RWPE1 (cell line): ENCODE data around the gene ERC2.
A peak's percentile ranks its signal among the peaks of the same experiment; 100 is the strongest.

ENCODE experiments used
- CTCF ChIA-PET: fragments of 350-600 bp; sonication (Branson Sonifier 250); formaldehyde crosslinking; extraction: SDS; loops from one replicate; lab custom pipeline; 2021; lab: Yijun Ruan, JAX
- POLR2A ChIA-PET: fragments of 400-600 bp; formaldehyde crosslinking; extraction: SDS; loops from one replicate; lab custom pipeline; 2020; ENCODE audit warnings: antibody characterized with exemption; ENCODE audit not compliant: low non-redundant PET; lab: Yijun Ruan, JAX
- DNase-seq: peaks from one replicate; pipeline ENCODE4 v3.0.0; 2012; ENCODE audit warnings: low spot score
- H3K27ac ChIP-seq: fragments of 450-650 bp; 2 replicates; pipeline ENCODE4 v1.5.1; 2017
- CTCF ChIP-seq: fragments of 450-650 bp; conservative IDR thresholded peaks from 2 replicates; pipeline ENCODE4 v1.5.1; 2017; ENCODE audit warnings: low read depth, mild to moderate bottlenecking

Gene ERC2

GRCh38 chr3:55893045-55893664 lies 575.1 kb downstream of the ERC2 start:
- ChIA-PET CTCF (interaction anchor here (0.6 kb wide), 1 partner anchor 21 kb away, joined by 3 read pairs; no protein-coding TSS in a partner anchor), POLR2A (no interaction called here)
- no peak for DNase-seq
- H3K27ac ChIP-seq: no peak overlapping the region
- TF ChIP-seq CTCF: no peak

GRCh38 chr3:55891106-55891505 lies 577.2 kb downstream of the ERC2 start:
- ChIA-PET POLR2A (no interaction called here), CTCF (no interaction called here)
- H3K27ac ChIP-seq: no peak overlapping the region
- DNase-seq: no peak
- TF ChIP-seq CTCF: no peak

GRCh38 chr3:55888282-55888885 lies 579.9 kb downstream of the ERC2 start:
- ChIA-PET POLR2A (no interaction called here), CTCF (no interaction called here)
- H3K27ac ChIP-seq: no peak overlapping the region
- no peak for TF ChIP-seq CTCF
- no peak for DNase-seq

GRCh38 chr3:55885721-55886120 lies 582.5 kb downstream of the ERC2 start:
- TF ChIP-seq CTCF: peak; percentile 28
- ChIA-PET POLR2A (no interaction called here), CTCF (no interaction called here)
- H3K27ac ChIP-seq: no peak overlapping the region
- DNase-seq: peak; percentile 70

- ChIA-PET POLR2A (no interaction called here), CTCF (no interaction called here)
- DNase-seq: peak; percentile 34
- no peak overlapping the region for H3K27ac ChIP-seq
- TF ChIP-seq CTCF: no peak
Observed at GRCh38 chr3:55884491-55885285, 583.6 kb downstream of the ERC2 start.

- CTCF ChIA-PET: no interaction called here
- no peak for DNase-seq
- TF ChIP-seq CTCF: no peak
- POLR2A ChIA-PET: no interaction called here
- no peak overlapping the region for H3K27ac ChIP-seq
Observed at GRCh38 chr3:55884066-55884465, 584.2 kb downstream of the ERC2 start.
